Glomerular endothelial cell (primary cell): ENCODE measurements around the gene KIAA1217. TPM values are rescaled to one million over a fixed set of nuclear protein-coding genes. Genes with fewer than 3 reads are reported as not detected.

Experiments used
- DNase-seq: peaks from one replicate; pipeline ENCODE4 v3.0.0-alpha.2; 2011; ENCODE audit warnings: low read depth, low spot score; ENCODE audit errors: extremely low read depth
- total RNA-seq: library from RNA; depleted of rRNA; stranded (reverse); fragments of >200 nt; gene quantifications from 2 replicates; pipeline ENCODE4 v1.2.3, GENCODE V29; 2015

The KIAA1217 gene
- total RNA-seq, 1 donor from 2014 or later: 63.1 TPM

- no peak for DNase-seq
Measured at GRCh38 chr10:24242562-24242961, 33.6 kb downstream of the KIAA1217 start.

- DNase-seq: no peak
Measured at GRCh38 chr10:24246365-24246764, 37.4 kb downstream of the KIAA1217 start.

GRCh38 chr10:24247841-24248240 is 38.9 kb downstream of the KIAA1217 start:
- no peak for DNase-seq

GRCh38 chr10:24249829-24250415 is 41.0 kb downstream of the KIAA1217 start:
- DNase-seq: no peak

GRCh38 chr10:24251547-24251946 is 42.6 kb downstream of the KIAA1217 start:
- no peak for DNase-seq

GRCh38 chr10:24254180-24254579 is 45.2 kb downstream of the KIAA1217 start:
- DNase-seq: no peak

GRCh38 chr10:24255115-24255880 is 46.4 kb downstream of the KIAA1217 start:
- DNase-seq: no peak

- no peak for DNase-seq
Measured at GRCh38 chr10:24255881-24256311, 47.0 kb downstream of the KIAA1217 start.

GRCh38 chr10:24256619-24257107 is 47.7 kb downstream of the KIAA1217 start:
- no peak for DNase-seq

GRCh38 chr10:24257588-24257987 is 48.6 kb downstream of the KIAA1217 start:
- no peak for DNase-seq

- DNase-seq: no peak
Measured at GRCh38 chr10:24259365-24260130, 50.6 kb downstream of the KIAA1217 start.

GRCh38 chr10:24261627-24262026 is 52.7 kb downstream of the KIAA1217 start:
- DNase-seq: no peak

GRCh38 chr10:24262929-24263590 is 54.1 kb downstream of the KIAA1217 start:
- DNase-seq: no peak

GRCh38 chr10:24269476-24269875 is 60.5 kb downstream of the KIAA1217 start:
- DNase-seq: no peak

GRCh38 chr10:24272374-24272773 is 63.4 kb downstream of the KIAA1217 start:
- no peak for DNase-seq

GRCh38 chr10:24277277-24277676 is 68.3 kb downstream of the KIAA1217 start:
- DNase-seq: no peak

- DNase-seq: no peak
Measured at GRCh38 chr10:24277771-24278170, 68.8 kb downstream of the KIAA1217 start.

GRCh38 chr10:24278176-24278889 is 69.4 kb downstream of the KIAA1217 start:
- DNase-seq: no peak

GRCh38 chr10:24279166-24279565 is 70.2 kb downstream of the KIAA1217 start:
- DNase-seq: no peak

GRCh38 chr10:24287559-24288195 is 78.7 kb downstream of the KIAA1217 start:
- no peak for DNase-seq
